LNCaP clone FGC (cell line): ENCODE results near the gene CCNT2.
"Not testable (repeated sequence)": the region's sequence is repeated elsewhere in the genome, so short reads cannot be mapped to it uniquely, and the experiment has no call there.

Experiments
- DNase-seq: peaks from one replicate; pipeline ENCODE4 v3.0.0-alpha.2; 2011; ENCODE audit warnings: low read depth
- H3K4me3 ChIP-seq: 2 replicates; pipeline ENCODE4 v1.5.1; 2011; ENCODE audit warnings: mild to moderate bottlenecking, low read depth, low read length, control low read depth
- CTCF ChIP-seq: IDR thresholded peaks from 2 replicates; pipeline ENCODE4 v1.5.1; 2012; ENCODE audit warnings: mild to moderate bottlenecking; ENCODE audit not compliant: control insufficient read depth, insufficient read depth; ENCODE audit errors: extremely low read depth

CCNT2 gene

GRCh38 chr2:134950886-134951285 lies 32.3 kb downstream of the CCNT2 start:
- no peak overlapping the region for H3K4me3 ChIP-seq
- no peak for TF ChIP-seq CTCF
- no peak for DNase-seq

- no peak overlapping the region for H3K4me3 ChIP-seq
- no peak for DNase-seq
- no peak for TF ChIP-seq CTCF
These were observed 34.0 kb downstream of the CCNT2 start for GRCh38 chr2:134952608-134953007.

DNA sequence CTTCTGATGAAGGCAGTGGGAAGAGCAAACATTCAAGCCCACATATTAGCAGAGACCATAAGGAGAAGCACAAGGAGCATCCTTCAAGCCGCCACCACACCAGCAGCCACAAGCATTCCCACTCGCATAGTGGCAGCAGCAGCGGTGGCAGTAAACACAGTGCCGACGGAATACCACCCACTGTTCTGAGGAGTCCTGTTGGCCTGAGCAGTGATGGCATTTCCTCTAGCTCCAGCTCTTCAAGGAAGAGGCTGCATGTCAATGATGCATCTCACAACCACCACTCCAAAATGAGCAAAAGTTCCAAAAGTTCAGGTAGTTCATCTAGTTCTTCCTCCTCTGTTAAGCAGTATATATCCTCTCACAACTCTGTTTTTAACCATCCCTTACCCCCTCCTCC lies 35.4 kb downstream of the CCNT2 start:
- no peak for TF ChIP-seq CTCF
- no peak overlapping the region for H3K4me3 ChIP-seq
- DNase-seq = no peak

- H3K4me3 ChIP-seq = no peak overlapping the region; the same call in 1 of the 2 replicates
- no peak for TF ChIP-seq CTCF
- DNase-seq = peak; percentile 69
These were observed 37.1 kb downstream of the CCNT2 start for GRCh38 chr2:134955744-134956143.

DNA sequence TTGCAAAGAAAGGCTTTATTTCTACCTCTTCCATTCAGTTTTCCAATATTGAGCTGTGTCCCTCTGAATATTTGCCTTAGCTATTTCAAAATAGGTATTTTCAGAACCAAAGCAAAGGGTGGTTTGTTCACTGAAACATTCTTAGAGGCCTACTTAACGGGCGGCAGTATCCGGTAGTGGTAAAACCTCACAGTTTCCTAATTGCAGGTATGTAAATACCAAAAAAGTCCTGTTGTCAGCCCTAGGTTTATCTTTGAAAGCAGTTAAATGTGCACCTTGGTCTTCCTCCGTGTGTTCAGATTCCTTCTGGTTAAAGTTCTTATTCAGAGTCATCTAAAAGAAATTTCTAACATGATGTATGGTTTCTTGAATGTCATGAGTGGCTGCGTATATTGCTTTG lies 38.9 kb downstream of the CCNT2 start:
- no peak for TF ChIP-seq CTCF
- no peak overlapping the region for H3K4me3 ChIP-seq
- no peak for DNase-seq

DNA sequence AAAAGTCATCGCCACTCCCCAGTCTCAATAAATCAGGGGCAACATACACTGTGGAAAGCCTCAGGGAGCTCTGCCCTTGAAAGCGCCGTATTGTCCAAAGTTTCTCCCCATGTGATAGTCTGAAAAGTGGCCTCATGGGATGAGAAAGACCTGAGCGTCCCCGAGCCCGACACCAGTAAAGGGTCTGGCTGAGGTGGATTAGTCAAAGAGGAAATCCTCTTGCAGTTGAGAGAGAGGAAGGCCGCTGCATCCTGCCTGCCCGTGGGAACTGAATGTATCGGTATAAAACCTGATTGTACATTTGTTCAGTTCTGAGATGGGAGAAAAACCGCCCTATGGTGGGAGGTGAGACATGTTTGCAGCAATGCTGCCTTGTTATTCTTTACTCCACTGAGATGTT lies 48.5 kb downstream of the CCNT2 start:
- DNase-seq, H3K4me3 ChIP-seq: not testable (repeated sequence)

DNA sequence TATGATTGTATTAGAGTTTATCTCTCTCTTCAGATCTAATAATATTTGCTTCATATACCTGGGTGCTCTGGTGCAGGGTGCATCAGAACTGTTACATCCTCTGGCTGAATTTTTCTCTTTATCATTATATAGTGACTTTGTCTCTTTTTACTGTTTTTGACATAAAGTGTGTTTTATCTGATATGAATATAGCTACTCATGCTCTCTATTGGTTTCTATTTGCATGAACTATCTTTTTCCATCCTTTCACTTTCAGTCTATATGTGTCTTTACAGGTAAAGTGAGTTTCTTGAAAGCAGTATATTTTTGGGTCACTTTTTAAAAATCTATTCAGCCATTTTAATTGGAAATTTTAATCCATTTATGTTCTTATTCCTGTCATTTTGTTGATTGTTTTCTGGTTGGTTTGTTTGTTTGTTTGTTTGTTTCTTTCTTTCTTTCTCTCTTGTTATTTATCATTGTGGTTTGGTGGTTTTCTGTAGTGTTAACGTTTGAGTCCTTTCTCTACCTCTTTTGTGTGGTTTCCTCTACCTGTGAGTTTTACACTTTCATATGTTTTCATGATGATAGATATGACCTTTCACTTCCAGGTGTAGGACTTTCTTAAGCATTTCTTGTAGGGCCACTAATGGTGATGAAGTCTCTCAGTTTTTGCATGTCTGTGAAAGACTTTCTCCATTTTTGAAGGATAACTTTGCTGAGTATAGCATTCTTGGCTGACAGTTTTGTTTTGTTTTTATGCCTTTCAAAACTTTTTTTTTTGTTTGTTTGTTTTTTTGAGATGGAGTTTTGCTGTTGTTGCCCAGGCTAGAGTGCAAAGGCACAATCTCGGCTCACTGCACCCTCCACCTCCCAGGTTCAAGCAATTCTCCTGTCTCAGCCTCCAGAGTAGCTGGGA lies 54.9 kb downstream of the CCNT2 start:
- no peak for TF ChIP-seq CTCF
- H3K4me3 ChIP-seq = no peak overlapping the region

More for the DNA sequence above, 54.9 kb downstream of the CCNT2 start:
- no peak for DNase-seq
